K562 (cell line): ENCODE measurements around the gene GSS.

Experiments
- CBX2 ChIP-seq: fragments of 200-600 bp; sonication (generic); IDR thresholded peaks from one replicate; pipeline ENCODE4 v1.6.1; 2012; ENCODE audit warnings: mild to moderate bottlenecking, low read length, inconsistent platforms; ENCODE audit not compliant: insufficient read depth, poor library complexity, severe bottlenecking
- HDAC2 ChIP-seq: fragments of 450-650 bp; IDR thresholded peaks from 2 replicates; pipeline ENCODE4 v1.6.1; 2016; ENCODE audit warnings: mild to moderate bottlenecking
- KDM2B ChIP-seq: fragments of 250-450 bp; sonication (Bioruptor Pico); IDR thresholded peaks from 2 replicates; pipeline ENCODE4 v1.8.0; 2021; ENCODE audit warnings: mild to moderate bottlenecking, moderate library complexity
- NR2F6 ChIP-seq: fragments of 450-650 bp; formaldehyde crosslinking; IDR thresholded peaks from 2 replicates; pipeline ENCODE4 v1.4.0; 2020; ENCODE audit warnings: mild to moderate bottlenecking
- SFPQ ChIP-seq: fragments of 200-400 bp; formaldehyde crosslinking; IDR thresholded peaks from 2 replicates; pipeline ENCODE4 v1.6.1; 2017; ENCODE audit warnings: mild to moderate bottlenecking, low read depth, low read length, moderate library complexity
- SIN3B ChIP-seq: fragments of 450-650 bp; IDR thresholded peaks from 2 replicates; pipeline ENCODE4 v1.6.1; 2017; ENCODE audit warnings: low read depth, mild to moderate bottlenecking, moderate library complexity
- TAF1 ChIP-seq: IDR thresholded peaks from 2 replicates; pipeline ENCODE4 v1.6.1; 2011; ENCODE audit warnings: mild to moderate bottlenecking, low read length, moderate library complexity; ENCODE audit not compliant: insufficient read depth, control insufficient read depth, severe bottlenecking; ENCODE audit errors: extremely low read depth
- ZNF24 ChIP-seq: fragments of 450-650 bp; IDR thresholded peaks from 2 replicates; pipeline ENCODE4 v1.6.1; 2016
- ZNF699 ChIP-seq: fragments of 250-450 bp; sonication (Bioruptor Pico); IDR thresholded peaks from 2 replicates; pipeline ENCODE4 v1.8.0; 2021; ENCODE audit warnings: mild to moderate bottlenecking, moderate library complexity; ENCODE audit not compliant: insufficient replicate concordance
- ZZZ3 ChIP-seq: fragments of 450-650 bp; IDR thresholded peaks from 2 replicates; pipeline ENCODE4 v1.6.1; 2016; ENCODE audit warnings: antibody characterized with exemption, mild to moderate bottlenecking, moderate library complexity

- no peak for TF ChIP-seq NR2F6 (CRISPR knock-in tag)
- TF ChIP-seq ZNF699 (CRISPR knock-in tag), result no peak
- no peak for TF ChIP-seq KDM2B
- no peak for TF ChIP-seq SIN3B
- no peak for TF ChIP-seq TAF1
- no peak for TF ChIP-seq ZNF24
- TF ChIP-seq CBX2, result no peak
- TF ChIP-seq SFPQ, result no peak
- no peak for TF ChIP-seq ZZZ3
- no peak for TF ChIP-seq HDAC2
Observed at GRCh38 chr20:34997774-34998173, 42.2 kb upstream of the GSS start.
